Measurements from ENCODE around the gene AGAP1.

Gene AGAP1

DNA sequence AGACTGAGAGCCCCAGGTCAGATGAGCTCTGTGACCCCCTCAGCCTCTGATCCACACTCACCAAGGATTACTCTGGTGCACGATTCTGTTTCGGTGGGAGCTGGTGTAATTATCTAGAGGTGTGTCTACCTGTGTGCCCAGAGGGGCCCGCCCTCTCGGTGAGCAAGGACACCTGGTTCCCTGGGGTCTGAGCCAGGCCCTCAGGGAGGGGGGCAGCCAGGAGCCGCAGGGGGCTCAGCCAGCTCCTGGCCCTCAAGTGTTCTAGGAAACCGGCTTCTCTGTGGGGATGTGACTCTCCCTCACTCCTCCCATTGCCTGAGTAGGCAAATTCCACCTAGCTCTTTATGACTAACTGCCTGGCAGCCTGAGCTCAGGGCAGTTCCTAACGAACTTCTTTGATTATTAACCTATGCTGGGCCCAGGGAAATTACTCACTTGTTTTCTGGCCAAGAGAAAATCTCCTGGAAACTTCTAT, 17.4 kb downstream of the AGAP1 start:
- no peak for DNase-seq

DNA sequence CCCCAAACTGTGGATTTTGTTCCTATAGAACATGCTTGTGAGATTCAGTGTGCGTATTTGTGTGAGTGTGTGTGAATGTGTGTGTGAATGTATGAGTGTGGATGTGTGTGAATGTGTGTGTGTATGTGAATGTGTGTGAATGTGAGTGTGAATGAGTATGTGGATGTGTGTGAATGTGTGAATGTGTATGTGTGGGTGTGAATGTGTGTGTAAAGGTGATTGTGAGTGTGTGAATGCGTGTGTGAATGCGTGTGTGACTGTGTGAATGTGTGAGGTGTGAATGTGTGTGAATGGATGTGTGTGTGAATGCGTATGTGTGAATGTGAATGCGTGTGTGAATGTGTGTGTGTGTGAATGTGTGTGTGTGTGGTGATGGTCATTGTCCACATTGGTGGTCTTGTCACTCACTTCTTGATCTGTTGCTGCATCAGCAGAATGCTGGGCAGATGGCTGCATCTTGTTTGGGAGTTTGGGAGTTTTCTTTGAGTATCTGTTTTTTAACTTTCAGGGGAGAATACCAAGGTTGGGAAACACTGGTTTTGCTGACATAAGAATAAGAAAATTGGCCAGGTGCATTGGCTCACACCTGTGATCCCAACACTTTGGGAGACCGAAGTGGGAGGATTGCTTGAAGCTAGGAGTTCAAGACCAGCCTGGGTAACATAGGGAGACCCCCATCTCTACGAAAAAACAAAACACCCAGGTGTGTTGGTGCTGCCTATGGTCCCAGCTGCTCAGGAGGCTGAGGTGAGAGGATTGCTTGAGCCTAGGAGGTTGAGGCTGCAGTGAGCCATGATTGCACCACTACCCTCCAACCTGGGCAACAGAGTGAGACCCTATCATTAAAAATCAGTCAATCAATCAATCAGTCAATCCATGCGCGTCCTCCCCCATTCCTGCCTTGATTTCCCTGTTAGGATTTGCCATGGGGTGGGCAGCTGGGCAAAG, 18.2 kb downstream of the AGAP1 start:
- DNase-seq: no peak

DNA sequence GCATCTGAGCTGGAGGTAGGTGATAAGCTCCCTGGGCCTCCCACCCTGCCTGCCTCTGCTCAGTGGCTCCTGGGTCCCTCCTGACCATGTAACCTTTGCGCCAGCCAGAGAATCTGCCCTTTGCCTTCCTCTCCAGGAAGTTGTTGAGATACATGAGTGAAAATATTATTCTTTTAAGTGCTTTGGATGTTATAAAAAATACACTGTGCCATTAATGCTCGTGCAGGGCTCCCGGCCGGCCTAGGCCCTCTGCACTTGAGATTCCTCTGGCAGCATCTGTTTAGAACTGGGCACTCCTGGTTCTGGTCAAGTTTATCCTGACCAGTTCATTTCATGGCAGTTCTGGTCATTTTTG, 18.8 kb downstream of the AGAP1 start:
- DNase-seq: no peak

DNA sequence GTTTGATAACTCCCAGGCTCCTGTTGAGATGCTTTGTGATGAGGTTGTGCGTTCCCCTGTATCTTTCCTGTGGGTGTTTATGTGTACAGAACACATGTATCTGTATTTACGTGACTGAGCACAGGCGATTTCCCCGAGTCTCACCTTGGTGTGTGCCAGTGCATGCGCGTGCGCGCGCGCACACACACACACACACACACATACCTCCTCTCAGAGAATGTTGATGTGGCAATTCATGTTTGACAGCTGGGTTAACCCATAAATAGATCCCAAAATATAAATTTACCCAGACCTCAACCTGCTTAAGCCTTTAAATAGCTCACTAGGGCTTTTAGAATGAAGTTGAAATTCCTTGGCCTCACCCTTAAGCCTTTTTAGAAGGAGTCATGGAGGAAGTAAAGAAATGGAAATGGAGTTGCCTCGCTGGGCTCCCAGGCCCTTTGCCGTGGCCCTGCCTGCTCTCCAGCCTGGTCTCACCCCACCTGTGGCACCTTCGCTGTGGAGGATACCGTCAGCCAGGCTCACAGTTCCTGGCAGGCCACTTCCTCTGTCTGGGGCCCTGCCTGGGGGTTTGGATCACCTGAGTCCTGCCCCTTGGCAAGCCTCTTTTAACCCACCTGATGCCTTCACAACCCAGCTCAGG, 20.3 kb downstream of the AGAP1 start:
- no peak for DNase-seq

- DNase-seq: no peak
Observed at GRCh38 chr2:235514627-235515363, 21.0 kb downstream of the AGAP1 start.

DNA sequence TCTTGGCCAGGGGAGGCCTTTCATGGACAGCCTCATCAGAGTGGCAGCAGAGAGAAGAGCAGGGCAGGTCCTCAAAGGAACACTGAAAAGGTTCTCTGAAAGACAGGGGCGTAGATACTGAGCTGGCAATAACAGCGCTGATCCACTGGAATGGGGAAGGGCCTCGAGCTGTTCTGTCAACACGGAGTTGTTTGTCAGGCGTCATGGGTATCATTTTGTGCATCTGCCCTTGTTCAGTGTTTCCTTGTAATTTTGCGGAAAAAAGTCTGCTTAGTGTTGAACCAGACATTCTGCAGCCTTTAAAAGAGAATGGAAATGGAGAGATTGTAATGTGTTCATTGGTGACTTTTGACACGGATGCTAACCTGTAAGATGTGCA, 21.5 kb downstream of the AGAP1 start:
- no peak for DNase-seq

- no peak for DNase-seq
Observed at GRCh38 chr2:235515821-235516220, 22.0 kb downstream of the AGAP1 start.

GRCh38 chr2:235516257-235516656, 22.4 kb downstream of the AGAP1 start:
- DNase-seq: no peak

GRCh38 chr2:235518322-235519090, 24.7 kb downstream of the AGAP1 start:
- DNase-seq: no peak

- no peak for DNase-seq
Observed at GRCh38 chr2:235520787-235521186, 26.9 kb downstream of the AGAP1 start.

GRCh38 chr2:235521844-235522243, 28.0 kb downstream of the AGAP1 start:
- DNase-seq: no peak

DNA sequence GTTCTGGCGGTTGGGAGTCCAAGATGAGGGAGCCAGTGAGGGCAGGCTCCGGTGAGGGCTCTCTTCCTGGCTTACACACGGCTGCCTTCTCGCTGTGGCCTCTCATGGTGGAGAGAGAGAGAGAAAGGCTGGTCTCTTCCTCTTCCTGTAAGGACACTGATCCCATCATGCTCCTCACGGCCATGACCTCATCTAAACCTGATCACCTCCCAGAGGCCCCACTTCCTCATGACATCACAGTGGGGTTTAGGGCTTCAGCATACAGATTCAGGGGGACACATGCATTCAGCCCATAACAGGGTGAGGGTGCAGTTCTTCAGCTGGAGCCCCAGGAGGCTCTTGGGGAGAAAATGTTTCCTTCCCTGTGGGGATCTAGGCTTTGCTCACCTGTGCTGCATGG, 29.2 kb downstream of the AGAP1 start:
- no peak for DNase-seq

DNA sequence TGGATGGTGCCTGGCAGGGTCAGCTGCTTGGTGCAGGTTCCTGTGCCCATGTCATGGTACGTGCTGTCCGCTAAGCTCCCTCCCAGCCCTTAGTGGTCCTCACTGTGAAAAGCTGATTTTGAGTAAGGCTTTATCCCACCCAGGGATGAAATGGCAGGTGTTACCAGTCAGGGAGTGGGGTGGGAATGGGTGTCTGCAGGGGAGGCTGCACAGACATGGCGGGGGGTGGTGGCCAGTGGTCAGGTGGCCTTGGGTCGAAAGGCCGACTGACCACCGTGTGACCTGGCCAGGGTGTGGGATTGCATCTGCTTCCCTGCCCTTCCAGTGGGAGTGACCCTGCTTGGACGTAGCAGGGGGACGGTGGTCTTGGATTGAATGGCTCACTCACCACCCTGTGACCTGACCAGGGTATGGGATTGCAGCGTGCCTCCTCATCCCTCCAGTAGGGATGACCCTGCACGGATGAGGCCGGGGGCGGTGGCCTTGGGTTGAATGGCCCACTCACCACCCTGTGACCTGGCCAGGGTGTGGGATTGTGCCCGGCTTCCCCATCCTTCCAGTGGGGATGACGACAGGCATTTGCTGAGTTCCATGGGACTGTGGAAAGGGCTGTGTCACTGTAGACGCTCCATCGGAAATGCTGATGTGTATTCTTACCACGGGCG, 29.8 kb downstream of the AGAP1 start:
- no peak for DNase-seq

- DNase-seq: no peak
Observed at GRCh38 chr2:235526166-235526565, 32.3 kb downstream of the AGAP1 start.

- DNase-seq: no peak
Observed at GRCh38 chr2:235527806-235528469, 34.1 kb downstream of the AGAP1 start.

- no peak for DNase-seq
Observed at GRCh38 chr2:235529621-235530020, 35.8 kb downstream of the AGAP1 start.

DNA sequence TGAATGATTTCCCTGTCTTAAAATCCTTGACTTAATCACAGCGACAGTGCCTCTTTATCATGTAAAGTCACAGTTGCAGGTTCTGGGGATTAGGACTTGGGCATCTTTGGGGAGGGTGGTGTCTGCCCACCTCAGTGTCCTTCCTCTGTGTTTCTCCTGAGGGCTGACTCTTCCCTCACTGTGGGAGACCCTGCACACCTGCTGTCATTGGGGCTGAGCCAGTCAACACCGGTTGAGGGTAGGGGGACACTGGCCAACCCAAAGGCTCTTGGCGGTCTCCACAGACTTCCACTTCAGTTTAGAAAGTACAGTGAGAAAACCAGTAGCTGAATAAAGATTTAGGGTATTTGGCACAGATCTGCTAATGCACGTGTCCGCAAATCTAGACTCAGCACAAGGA, 36.9 kb downstream of the AGAP1 start:
- DNase-seq: no peak

DNA sequence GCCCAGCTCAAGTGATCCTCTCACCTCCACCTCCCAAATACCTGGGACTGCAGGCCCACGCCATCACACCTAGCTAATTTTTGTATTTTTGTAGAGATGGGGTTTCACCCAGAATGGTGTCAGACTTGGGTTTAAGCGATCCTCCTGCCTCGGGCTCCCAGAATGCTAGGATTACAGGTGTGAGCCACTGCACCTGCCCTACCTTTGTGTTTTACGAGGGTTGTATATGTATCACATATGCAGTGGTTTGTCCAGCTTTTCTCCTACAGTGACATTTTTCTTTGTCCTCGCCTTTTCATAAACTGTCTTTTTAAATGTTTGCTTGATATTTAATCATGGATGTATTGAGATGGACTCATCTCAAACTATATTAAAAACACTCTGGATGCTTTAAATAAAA, 38.5 kb downstream of the AGAP1 start:
- no peak for DNase-seq

GRCh38 chr2:235533198-235533597, 39.4 kb downstream of the AGAP1 start:
- no peak for DNase-seq

DNA sequence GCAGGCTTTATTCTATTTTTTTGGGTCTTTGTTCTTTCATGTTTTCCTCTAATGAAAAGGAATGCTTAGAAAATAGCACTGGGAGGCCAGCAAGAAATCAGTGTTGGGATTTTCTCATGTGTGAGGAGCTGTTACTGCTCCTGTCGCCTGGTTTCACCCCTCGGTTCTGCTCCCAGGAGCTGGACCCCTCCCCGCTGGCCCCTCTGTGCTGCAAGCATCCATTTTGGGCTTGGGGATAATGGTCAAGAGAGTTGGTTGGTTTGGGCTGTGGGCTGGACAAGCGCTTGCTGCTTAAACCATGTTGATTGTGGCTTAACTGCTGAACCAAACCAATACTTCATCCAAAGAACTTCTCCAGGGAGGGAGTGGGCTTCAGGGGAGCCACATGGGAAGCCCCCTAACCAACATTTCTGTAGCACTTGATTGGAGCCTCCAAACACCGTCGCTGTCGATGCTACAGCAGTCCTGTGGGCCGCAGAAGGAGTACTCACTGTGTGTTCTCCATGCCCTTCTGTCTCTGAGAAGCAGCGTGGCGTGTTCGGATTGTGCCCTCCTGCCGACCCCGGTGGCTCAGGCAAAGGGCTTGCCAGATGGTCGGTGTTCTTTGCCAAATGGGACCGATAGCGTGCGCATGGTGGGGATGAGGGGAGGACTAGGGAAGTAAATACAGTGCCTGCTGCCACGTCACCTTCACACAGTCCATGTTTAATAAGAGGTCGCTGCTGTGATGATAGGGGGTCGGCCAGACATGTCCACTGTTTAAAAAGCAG, 40.0 kb downstream of the AGAP1 start:
- DNase-seq: no peak
